Measurements from ENCODE around the gene PLXNA2.

DNA sequence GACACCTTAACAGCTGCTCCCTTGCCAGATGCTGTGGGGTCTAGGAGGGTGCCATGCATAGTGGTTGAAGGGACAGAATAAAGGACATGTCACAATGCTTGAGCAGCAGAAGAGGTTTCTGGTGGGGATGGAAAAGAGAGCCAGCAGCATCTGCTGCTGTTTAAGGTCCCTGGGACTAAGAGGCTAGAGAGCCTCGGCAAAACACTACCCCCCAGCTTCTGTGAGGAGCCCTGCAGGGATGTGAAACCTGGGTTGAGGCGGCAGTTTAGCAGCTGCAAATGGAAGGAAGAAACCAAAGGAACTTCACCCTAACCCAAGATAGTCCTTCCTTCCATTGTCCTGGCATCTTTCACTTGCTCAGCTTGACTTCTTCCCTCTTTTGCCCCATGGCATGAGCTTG, 39.4 kb downstream of the PLXNA2 start:
- TF ChIP-seq, protein P1, sequence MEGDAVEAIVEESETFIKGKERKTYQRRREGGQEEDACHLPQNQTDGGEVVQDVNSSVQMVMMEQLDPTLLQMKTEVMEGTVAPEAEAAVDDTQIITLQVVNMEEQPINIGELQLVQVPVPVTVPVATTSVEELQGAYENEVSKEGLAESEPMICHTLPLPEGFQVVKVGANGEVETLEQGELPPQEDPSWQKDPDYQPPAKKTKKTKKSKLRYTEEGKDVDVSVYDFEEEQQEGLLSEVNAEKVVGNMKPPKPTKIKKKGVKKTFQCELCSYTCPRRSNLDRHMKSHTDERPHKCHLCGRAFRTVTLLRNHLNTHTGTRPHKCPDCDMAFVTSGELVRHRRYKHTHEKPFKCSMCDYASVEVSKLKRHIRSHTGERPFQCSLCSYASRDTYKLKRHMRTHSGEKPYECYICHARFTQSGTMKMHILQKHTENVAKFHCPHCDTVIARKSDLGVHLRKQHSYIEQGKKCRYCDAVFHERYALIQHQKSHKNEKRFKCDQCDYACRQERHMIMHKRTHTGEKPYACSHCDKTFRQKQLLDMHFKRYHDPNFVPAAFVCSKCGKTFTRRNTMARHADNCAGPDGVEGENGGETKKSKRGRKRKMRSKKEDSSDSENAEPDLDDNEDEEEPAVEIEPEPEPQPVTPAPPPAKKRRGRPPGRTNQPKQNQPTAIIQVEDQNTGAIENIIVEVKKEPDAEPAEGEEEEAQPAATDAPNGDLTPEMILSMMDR (IDR thresholded peaks at IDR 0.05), result peak in 1 of 5 experiments; percentile 14
- TF ChIP-seq POLR2A (IDR thresholded peaks at IDR 0.05), result no peak
- TF ChIP-seq EP300 (IDR thresholded peaks at IDR 0.05), result no peak
